ENCODE results near the gene SPRY4. TPM values are rescaled to one million over a fixed set of nuclear protein-coding genes. Genes with fewer than 3 reads are reported as not detected.

The SPRY4 gene
- total RNA-seq, 1 experiment from 2014 or later = 140 TPM

- TF ChIP-seq CTCF (IDR thresholded peaks at IDR 0.05) (no peak), GABPB1 (CRISPR knock-in tag; IDR thresholded peaks at IDR 0.05) (no peak), ZNF396 (CRISPR knock-in tag; IDR thresholded peaks at IDR 0.05; ENCODE audit: borderline replicate concordance) (no peak), NFYB (CRISPR knock-in tag; conservative IDR thresholded peaks at IDR 0.05; ENCODE audit: low read depth) (no peak), GTF2I (CRISPR knock-in tag; conservative IDR thresholded peaks at IDR 0.05) (no peak), FOXP4 (CRISPR knock-in tag; IDR thresholded peaks at IDR 0.05) (no peak), AFF4 (CRISPR knock-in tag; IDR thresholded peaks at IDR 0.05; ENCODE audit: borderline replicate concordance) (no peak), HMGA2 (CRISPR knock-in tag; IDR thresholded peaks at IDR 0.05) (no peak), ZBTB21 (CRISPR knock-in tag; IDR thresholded peaks at IDR 0.05; ENCODE audit: borderline replicate concordance) (no peak), JUN (CRISPR knock-in tag; IDR thresholded peaks at IDR 0.05) (no peak), ELF4 (CRISPR knock-in tag; IDR thresholded peaks at IDR 0.05; ENCODE audit: low read depth) (no peak), CBFB (CRISPR knock-in tag; IDR thresholded peaks at IDR 0.05; ENCODE audit: low read depth) (no peak), TP53 (CRISPR knock-in tag; IDR thresholded peaks at IDR 0.05) (no peak), RORB (CRISPR knock-in tag; IDR thresholded peaks at IDR 0.05) (no peak)
These were observed 5.7 kb downstream of the SPRY4 start (continued) for GRCh38 chr5:142319105-142319504.

- ChIA-PET CTCF (interaction anchor here (0.6 to 1.6 kb wide), 16 partner anchors 9 to 283 kb away, joined by 3 to 15 read pairs (median 3); no protein-coding TSS in a partner anchor), POLR2A (interaction anchor here (0.8 kb wide), 1 partner anchor 144 kb away, joined by 3 read pairs; no protein-coding TSS in a partner anchor)
- H3K4me3 Mint-ChIP-seq = peak overlapping the region; percentile 96
- no peaks in the 10 kb centered on the region; the same call in 1 of the 2 replicates for H3K27me3 Mint-ChIP-seq (ENCODE audit: low read depth)
- peak overlapping the region; percentile 93 for H3K27ac Mint-ChIP-seq
- no peaks in the 10 kb centered on the region for H3K9me3 Mint-ChIP-seq
- DNase-seq (ENCODE audit: low spot score) = no peak
- peaks cover 93% of the 10 kb centered on the region for H3K4me1 Mint-ChIP-seq
- no peak for ATAC-seq
- no peak for TF ChIP-seq ZSCAN18 (CRISPR knock-in tag; IDR thresholded peaks at IDR 0.05)
- TF ChIP-seq NFYB (CRISPR knock-in tag; conservative IDR thresholded peaks at IDR 0.05; ENCODE audit: low read depth) = 0 out of 2 replicates have a peak, but pooled peaks have one; percentile 6
- H3K36me3 Mint-ChIP-seq = peaks cover 73% of the 10 kb centered on the region
These were observed 7.1 kb downstream of the SPRY4 start for GRCh38 chr5:142317753-142318152.

- Mint-ChIP-seq H3K9me3 (no peaks in the 10 kb centered on the region), H3K36me3 (peaks cover 75% of the 10 kb centered on the region), H3K4me3 (peak overlapping the region; percentile 96), H3K27me3 (ENCODE audit: low read depth) (no peaks in the 10 kb centered on the region; the same call in 1 of the 2 replicates), H3K27ac (peak overlapping the region; percentile 95), H3K4me1 (peaks cover 95% of the 10 kb centered on the region)
- CTCF ChIA-PET = interaction anchor here (0.6 to 1.6 kb wide), 12 partner anchors 9 to 233 kb away, joined by 3 to 15 read pairs (median 3); no protein-coding TSS in a partner anchor
- POLR2A ChIA-PET = no interaction called here
- DNase-seq (ENCODE audit: low spot score) = no peak
- ATAC-seq = no peak
- TF ChIP-seq NR2C2 (CRISPR knock-in tag; IDR thresholded peaks at IDR 0.05) (no peak), STAT6 (CRISPR knock-in tag; conservative IDR thresholded peaks at IDR 0.05; ENCODE audit: low read depth) (no peak), ZNF425 (CRISPR knock-in tag; conservative IDR thresholded peaks at IDR 0.05) (no peak), CREM (CRISPR knock-in tag; IDR thresholded peaks at IDR 0.05) (no peak)
These were observed 7.6 kb downstream of the SPRY4 start for GRCh38 chr5:142317173-142317572.

Data from WTC11 (cell line).